Measurements from ENCODE around the gene KRT79.

Gene KRT79

GRCh38 chr12:52834727-52835001 is 553 bp upstream of the KRT79 start:
- DNase-seq (ENCODE audit: low spot score), result no peak

GRCh38 chr12:52832985-52833905 is 866 bp downstream of the KRT79 start:
- DNase-seq (ENCODE audit: low spot score), result no peak

GRCh38 chr12:52832451-52832850 is 1.7 kb downstream of the KRT79 start:
- no peak for DNase-seq (ENCODE audit: low spot score)

- DNase-seq (ENCODE audit: low spot score), result no peak
These were observed 2.9 kb downstream of the KRT79 start for GRCh38 chr12:52831251-52831650.

- no peak for DNase-seq (ENCODE audit: low spot score)
These were observed 3.9 kb downstream of the KRT79 start for GRCh38 chr12:52829986-52830770.

- no peak for DNase-seq (ENCODE audit: low spot score)
These were observed 5.5 kb downstream of the KRT79 start for GRCh38 chr12:52828591-52829021.

- DNase-seq (ENCODE audit: low spot score), result no peak
These were observed 6.0 kb downstream of the KRT79 start for GRCh38 chr12:52828156-52828555.

- no peak for DNase-seq (ENCODE audit: low spot score)
These were observed 6.5 kb downstream of the KRT79 start for GRCh38 chr12:52827499-52828090.

GRCh38 chr12:52826611-52827498 is 7.3 kb downstream of the KRT79 start:
- no peak for DNase-seq (ENCODE audit: low spot score)

GRCh38 chr12:52825961-52826360 is 8.2 kb downstream of the KRT79 start:
- DNase-seq (ENCODE audit: low spot score), result no peak

GRCh38 chr12:52824741-52825410 is 9.2 kb downstream of the KRT79 start:
- no peak for DNase-seq (ENCODE audit: low spot score)

- DNase-seq (ENCODE audit: low spot score), result no peak
These were observed 10.2 kb downstream of the KRT79 start for GRCh38 chr12:52823761-52824450.

GRCh38 chr12:52822771-52823510 is 11.2 kb downstream of the KRT79 start:
- DNase-seq (ENCODE audit: low spot score), result no peak

- no peak for DNase-seq (ENCODE audit: low spot score)
These were observed 12.1 kb downstream of the KRT79 start for GRCh38 chr12:52821826-52822660.

GRCh38 chr12:52821071-52821730 is 12.9 kb downstream of the KRT79 start:
- no peak for DNase-seq (ENCODE audit: low spot score)

GRCh38 chr12:52820521-52820920 is 13.6 kb downstream of the KRT79 start:
- DNase-seq (ENCODE audit: low spot score), result no peak

GRCh38 chr12:52819731-52820510 is 14.2 kb downstream of the KRT79 start:
- DNase-seq (ENCODE audit: low spot score), result no peak

All from NAMALWA (cell line).